Stomach (tissue), 9 donors: Measurements from ENCODE around the gene UTP4. TPM values are rescaled to one million over a fixed set of nuclear protein-coding genes. Genes with fewer than 3 reads are reported as not detected.

Source experiments
- DNase-seq, 2 donors: peaks; one replicate each; pipeline versions ENCODE4 v3.0.0 to v3.0.0-alpha.2; 2013 to 2019
- H3K27ac ChIP-seq, 5 donors: fragments of 200-600 bp in 4 of 5; sonication (generic) in 4 of 5; one replicate each; pipeline ENCODE4 v1.5.1; 2013 to 2019; ENCODE audit warnings: mild to moderate bottlenecking in 1 of 5, moderate library complexity in 1 of 5
- H3K27me3 ChIP-seq, 3 donors: fragments of 200-600 bp; sonication (generic); one replicate each; pipeline ENCODE4 v1.5.1; 2017 to 2019; ENCODE audit warnings: mixed run types in 1 of 3
- H3K36me3 ChIP-seq, 4 donors: fragments of 200-600 bp; sonication (generic); 1 replicate in 3 of 4; 2 replicates in 1 of 4; pipeline ENCODE4 v1.5.1; 2016 to 2019
- H3K4me1 ChIP-seq, 4 donors: fragments of 200-600 bp; sonication (generic); one replicate each; pipeline ENCODE4 v1.5.1; 2016 to 2019
- H3K4me3 ChIP-seq, 4 donors: fragments of 200-600 bp; sonication (generic) in 3 of 4; one replicate each; pipeline ENCODE4 v1.5.1; 2016 to 2019; ENCODE audit warnings: mild to moderate bottlenecking in 1 of 4
- H3K9me3 ChIP-seq, 4 donors: fragments of 200-600 bp; sonication (generic); one replicate each; pipeline ENCODE4 v1.5.1; 2016 to 2019
- CTCF ChIP-seq, 7 experiments: fragments of 450-650 bp in 4 of 7; fragments of 200-600 bp in 3 of 7; sonication (generic) in 3 of 7; IDR thresholded peaks; one replicate each; pipeline ENCODE4 v1.5.1; 2016 to 2019; ENCODE audit warnings: antibody characterized with exemption in 7 of 7, control low read depth in 2 of 7, mild to moderate bottlenecking in 1 of 7
- EP300 ChIP-seq: sonication (generic); formaldehyde crosslinking; IDR thresholded peaks from one replicate; pipeline ENCODE4 v1.6.1; 2017; ENCODE audit warnings: antibody characterized with exemption
- POLR2A ChIP-seq, 4 donors: fragments of 450-650 bp; IDR thresholded peaks; one replicate each; pipeline ENCODE4 v1.6.1; 2016; ENCODE audit warnings: antibody characterized with exemption in 4 of 4, control low read depth in 2 of 4, mild to moderate bottlenecking in 1 of 4, moderate library complexity in 1 of 4
- POLR2AphosphoS5 ChIP-seq, 3 donors: sonication (generic); formaldehyde crosslinking; IDR thresholded peaks; one replicate each; pipeline ENCODE4 v1.6.1; 2016; ENCODE audit warnings: antibody characterized with exemption in 3 of 3
- WGBS, 5 donors: extraction: QIAGEN DNeasy Blood & Tissue Kit in 3 of 5; methylation state at CpG; one replicate each; pipeline versions ENCODE4 v1.1.5 to v1.1.7; 2013 to 2018; 5-methylcytosine and 5-hydroxymethylcytosine counted together
- intact Hi-C: fragments of 100-400 bp; cut with DNase I; formaldehyde crosslinking; loops from one replicate; pipeline ENCODE4 v1.15.1; 2023; ENCODE audit warnings: low total_unique reads
- polyA plus RNA-seq, 3 donors: library from polyadenylated mRNA; stranded (reverse); fragments of 200-250 nt; gene quantifications; one replicate each; pipeline ENCODE4 v1.2.3, GENCODE V29; 2013
- total RNA-seq, 5 donors: library from RNA; depleted of rRNA; stranded (reverse); fragments of >200 nt; gene quantifications; one replicate each; pipeline versions ENCODE4 v1.1.0 to v1.2.3, GENCODE V29; 2014 to 2016
- donor health status: healthy with polysubstance abuse.
- donor health status: Bipolar disorder and iron deficiency.
- donor health status: healthy.

UTP4 gene
- total and polyA plus RNA-seq, 8 donors: 8.1 to 68.8 (median 30.9) TPM

GRCh38 chr16:69130461-69130860, 2.0 kb upstream of the UTP4 start:
- H3K4me3 ChIP-seq: no peak overlapping the region
- peaks cover 0 to 14% (median 3%) of the 10 kb centered on the region in 4 donors for H3K36me3 ChIP-seq
- H3K27me3 ChIP-seq: no peaks in the 10 kb centered on the region
- H3K4me1 ChIP-seq: peaks cover 16 to 69% (median 40%) of the 10 kb centered on the region in 4 donors
- H3K27ac ChIP-seq: peak overlapping the region in 2 of 5 donors; percentile 92 to 97
- 56 to 67% (median 64%) methylated on average over 6 of the region's 6 CpGs for WGBS, 5 donors
- TF ChIP-seq POLR2A (IDR thresholded peaks at IDR 0.05) (no peak), POLR2AphosphoS5 (IDR thresholded peaks at IDR 0.05) (no peak), CTCF (IDR thresholded peaks at IDR 0.05) (no peak), EP300 (no peak)
- H3K9me3 ChIP-seq: no peaks in the 10 kb centered on the region
- intact Hi-C loops: no loop called here
- no peak for DNase-seq

- TF ChIP-seq POLR2A (IDR thresholded peaks at IDR 0.05): no peak
- TF ChIP-seq CTCF (IDR thresholded peaks at IDR 0.05): no peak
- TF ChIP-seq EP300: no peak
- no peak for TF ChIP-seq POLR2AphosphoS5 (IDR thresholded peaks at IDR 0.05)
- H3K4me3 ChIP-seq: peak overlapping the region; percentile 94 to 99 (median 96)
- WGBS, 5 donors: 3 to 6% (median 5%) methylated on average over 15 of the region's 15 CpGs
- peaks cover 0 to 14% (median 6%) of the 10 kb centered on the region in 4 donors for H3K36me3 ChIP-seq
- no peaks in the 10 kb centered on the region for H3K9me3 ChIP-seq
- H3K4me1 ChIP-seq: peaks cover 16 to 67% (median 38%) of the 10 kb centered on the region in 4 donors
- intact Hi-C loops: no loop called here
- peak in 1 of 2 donors; percentile 78 for DNase-seq
- H3K27me3 ChIP-seq: no peaks in the 10 kb centered on the region
- H3K27ac ChIP-seq: peak overlapping the region; percentile 91 to 100 (median 97)
Observed at GRCh38 chr16:69131167-69131838, 1.1 kb upstream of the UTP4 start.

GRCh38 chr16:69131839-69132423, 518 bp upstream of the UTP4 start:
- peaks cover 16 to 61% (median 35%) of the 10 kb centered on the region in 4 donors for H3K4me1 ChIP-seq
- no peaks in the 10 kb centered on the region for H3K27me3 ChIP-seq
- H3K4me3 ChIP-seq: peak overlapping the region; percentile 94 to 99 (median 96)
- intact Hi-C loops: no loop called here
- peak overlapping the region; percentile 91 to 100 (median 97) for H3K27ac ChIP-seq
- peaks cover 0 to 18% (median 11%) of the 10 kb centered on the region in 4 donors for H3K36me3 ChIP-seq
- DNase-seq: peak; percentile 75 to 96
- 1 to 2% (median 1%) methylated on average over 28 to 53 of the region's 53 CpGs for WGBS, 5 donors
- no peaks in the 10 kb centered on the region for H3K9me3 ChIP-seq
- TF ChIP-seq POLR2A (IDR thresholded peaks at IDR 0.05): no peak
- TF ChIP-seq POLR2AphosphoS5 (IDR thresholded peaks at IDR 0.05): peak in 1 of 3 donors; percentile 4
- TF ChIP-seq EP300: no peak
- no peak for TF ChIP-seq CTCF (IDR thresholded peaks at IDR 0.05)

GRCh38 chr16:69133373-69133954, 1.0 kb downstream of the UTP4 start:
- no peak for TF ChIP-seq EP300
- no peak for TF ChIP-seq POLR2A (IDR thresholded peaks at IDR 0.05)
- no peak for TF ChIP-seq POLR2AphosphoS5 (IDR thresholded peaks at IDR 0.05)
- 17 to 29% (median 26%) methylated on average over 5 of the region's 5 CpGs for WGBS, 5 donors
- intact Hi-C loops: no loop called here
- no peaks in the 10 kb centered on the region for H3K9me3 ChIP-seq
- H3K27ac ChIP-seq: peak overlapping the region in 3 of 5 donors; percentile 91 to 98 (median 97)
- H3K27me3 ChIP-seq: no peaks in the 10 kb centered on the region
- peaks cover 6 to 26% (median 24%) of the 10 kb centered on the region in 4 donors for H3K36me3 ChIP-seq
- H3K4me1 ChIP-seq: peaks cover 16 to 54% (median 34%) of the 10 kb centered on the region in 4 donors
- H3K4me3 ChIP-seq: peak overlapping the region; percentile 94 to 99 (median 96)
- DNase-seq: no peak
